Measurements from ENCODE around the gene CHGA. TPM values are rescaled to one million over a fixed set of nuclear protein-coding genes. Genes with fewer than 3 reads are reported as not detected.

CHGA gene
- polyA plus RNA-seq, 3 donors: not detected

GRCh38 chr14:92968291-92969020 is 45.5 kb downstream of the CHGA start:
- Histone ChIP-seq H3K4me2 (replicated peaks; ENCODE audit: extremely low read depth, low read length, poor library complexity, severe bottlenecking) (no peak overlapping the region), H3K27ac (ENCODE audit: low read depth in 1 of 2, low read length in 2 of 2) (peak overlapping the region in 1 of 2 donors; percentile 0), H2AFZ (ENCODE audit: insufficient read depth, low read depth, low read length, poor library complexity, severe bottlenecking) (no peak overlapping the region), H3K4me3 (replicated peaks in 1 of 3; ENCODE audit: low read depth in 2 of 3, low read length in 3 of 3) (no peak overlapping the region), H3K4me1 (ENCODE audit: control insufficient read depth in 1 of 2, insufficient read depth in 2 of 2, low read length in 2 of 2) (peaks cover 0 to 2% of the 10 kb centered on the region in 2 donors), H4K20me1 (ENCODE audit: insufficient read depth, low read length) (peaks cover 100% of the 10 kb centered on the region), H3K36me3 (replicated peaks in 1 of 2; ENCODE audit: control insufficient read depth in 1 of 2, insufficient read depth in 2 of 2, low read length in 2 of 2) (peaks cover 0 to 29% of the 10 kb centered on the region in 2 donors), H3K79me2 (ENCODE audit: insufficient read depth, low read length) (peaks cover 89% of the 10 kb centered on the region), H3K27me3 (ENCODE audit: control insufficient read depth in 2 of 2, insufficient read depth in 2 of 2, low read length in 2 of 2) (no peaks in the 10 kb centered on the region), H3K9ac (ENCODE audit: insufficient read depth, low read length, poor library complexity, severe bottlenecking) (no peak overlapping the region), H3K9me3 (replicated peaks in 1 of 2; ENCODE audit: control insufficient read depth in 1 of 2, insufficient read depth in 1 of 2, low read length in 2 of 2) (peaks cover 0 to 2% of the 10 kb centered on the region in 2 donors)
- Mint-ChIP-seq H3K27ac (peak overlapping the region in 3 of 7 donors; percentile 0 to 58 (median 20)), H3K4me1 (peaks cover 12% of the 10 kb centered on the region), H3K27me3 (ENCODE audit: low read depth in 3 of 3) (peaks cover 0 to 1% (median 0%) of the 10 kb centered on the region in 3 donors), H3K9me3 (peaks cover 0 to 6% (median 3%) of the 10 kb centered on the region in 7 donors), H3K4me3 (no peak overlapping the region), H3K36me3 (peaks cover 24 to 50% of the 10 kb centered on the region in 2 donors)
- no peak for DNase-seq
- no peak for TF ChIP-seq CTCF (IDR thresholded peaks at IDR 0.05)
- intact Hi-C loops (cut with micrococcal nuclease): no loop called here
- WGBS (ENCODE audit: insufficient coverage): 97% methylated on average over 7 of the region's 14 CpGs

- Mint-ChIP-seq H3K27me3 (ENCODE audit: low read depth in 3 of 3) (no peaks in the 10 kb centered on the region), H3K36me3 (peaks cover 21 to 51% of the 10 kb centered on the region in 2 donors), H3K4me1 (peaks cover 12% of the 10 kb centered on the region), H3K27ac (peak overlapping the region in 2 of 7 donors; percentile 44 to 73), H3K4me3 (no peak overlapping the region), H3K9me3 (peaks cover 0 to 6% (median 3%) of the 10 kb centered on the region in 7 donors)
- no peak overlapping the region for H3K4me3 ChIP-seq (replicated peaks in 1 of 3; ENCODE audit: low read depth in 2 of 3, low read length in 3 of 3)
- DNase-seq: no peak
- H3K4me2 ChIP-seq (replicated peaks; ENCODE audit: extremely low read depth, low read length, poor library complexity, severe bottlenecking): no peak overlapping the region
- peaks cover 88% of the 10 kb centered on the region for H3K79me2 ChIP-seq (ENCODE audit: insufficient read depth, low read length)
- TF ChIP-seq CTCF (IDR thresholded peaks at IDR 0.05): no peak
- intact Hi-C loops (cut with micrococcal nuclease): no loop called here
- no peaks in the 10 kb centered on the region for H3K27me3 ChIP-seq (ENCODE audit: control insufficient read depth in 2 of 2, insufficient read depth in 2 of 2, low read length in 2 of 2)
- 99% methylated on average over 10 of the region's 10 CpGs for WGBS (ENCODE audit: insufficient coverage)
- peaks cover 5 to 32% of the 10 kb centered on the region in 2 donors for H3K36me3 ChIP-seq (replicated peaks in 1 of 2; ENCODE audit: control insufficient read depth in 1 of 2, insufficient read depth in 2 of 2, low read length in 2 of 2)
- H4K20me1 ChIP-seq (ENCODE audit: insufficient read depth, low read length): peaks cover 100% of the 10 kb centered on the region
- H2AFZ ChIP-seq (ENCODE audit: insufficient read depth, low read depth, low read length, poor library complexity, severe bottlenecking): no peak overlapping the region
- H3K9me3 ChIP-seq (replicated peaks in 1 of 2; ENCODE audit: control insufficient read depth in 1 of 2, insufficient read depth in 1 of 2, low read length in 2 of 2): peaks cover 0 to 8% of the 10 kb centered on the region in 2 donors
- peak overlapping the region in 1 of 2 donors; percentile 48 for H3K27ac ChIP-seq (ENCODE audit: low read depth in 1 of 2, low read length in 2 of 2)
- peaks cover 0 to 2% of the 10 kb centered on the region in 2 donors for H3K4me1 ChIP-seq (ENCODE audit: control insufficient read depth in 1 of 2, insufficient read depth in 2 of 2, low read length in 2 of 2)
- no peak overlapping the region for H3K9ac ChIP-seq (ENCODE audit: insufficient read depth, low read length, poor library complexity, severe bottlenecking)
These were observed 46.5 kb downstream of the CHGA start for GRCh38 chr14:92969430-92969829.
